ENCODE results near the gene MCM3.

MCM3 gene

DNA sequence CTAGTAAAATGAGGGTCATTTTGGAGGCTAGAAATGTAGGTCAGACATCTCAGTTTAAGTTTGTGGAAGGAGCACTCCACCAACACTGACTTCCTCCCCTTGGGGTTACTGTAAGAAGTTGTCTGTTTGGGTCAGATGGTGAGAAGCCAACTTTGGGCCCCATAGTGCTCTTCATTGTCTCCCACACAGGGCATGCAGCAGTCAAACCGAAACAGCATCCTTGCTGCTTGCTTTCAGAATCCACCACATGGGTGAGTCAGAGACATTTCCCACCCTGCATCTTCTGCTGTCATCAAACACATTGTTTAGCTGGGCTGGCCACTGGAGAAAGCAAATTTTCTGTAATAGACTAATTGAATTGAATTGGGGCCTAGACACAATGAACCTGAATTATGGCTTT lies 57.0 kb downstream of the MCM3 start:
- no peak for DNase-seq (ENCODE audit: low read depth)

DNA sequence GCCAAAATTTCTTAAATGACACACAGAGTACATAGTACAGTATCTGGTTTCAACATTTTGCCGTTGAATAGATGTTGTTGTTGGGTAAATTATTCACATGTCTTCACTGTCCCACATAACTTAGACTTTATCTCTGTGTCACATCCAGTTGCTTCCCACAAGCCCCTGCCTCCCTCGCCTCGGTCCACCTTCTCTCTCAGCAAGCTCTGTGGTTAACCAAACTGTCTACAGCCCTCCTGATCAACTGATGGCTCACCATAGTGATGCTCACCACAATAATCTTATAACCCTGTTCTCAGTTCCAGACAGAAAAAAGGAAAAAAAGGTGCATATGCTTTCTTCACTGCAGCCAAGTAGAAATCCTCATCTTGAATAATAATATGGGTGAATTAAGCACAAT lies 63.2 kb downstream of the MCM3 start:
- DNase-seq (ENCODE audit: low read depth): no peak
- no peak overlapping the region for H3K4me3 ChIP-seq (ENCODE audit: control insufficient read depth, low read depth, low read length)
- TF ChIP-seq, protein P1, sequence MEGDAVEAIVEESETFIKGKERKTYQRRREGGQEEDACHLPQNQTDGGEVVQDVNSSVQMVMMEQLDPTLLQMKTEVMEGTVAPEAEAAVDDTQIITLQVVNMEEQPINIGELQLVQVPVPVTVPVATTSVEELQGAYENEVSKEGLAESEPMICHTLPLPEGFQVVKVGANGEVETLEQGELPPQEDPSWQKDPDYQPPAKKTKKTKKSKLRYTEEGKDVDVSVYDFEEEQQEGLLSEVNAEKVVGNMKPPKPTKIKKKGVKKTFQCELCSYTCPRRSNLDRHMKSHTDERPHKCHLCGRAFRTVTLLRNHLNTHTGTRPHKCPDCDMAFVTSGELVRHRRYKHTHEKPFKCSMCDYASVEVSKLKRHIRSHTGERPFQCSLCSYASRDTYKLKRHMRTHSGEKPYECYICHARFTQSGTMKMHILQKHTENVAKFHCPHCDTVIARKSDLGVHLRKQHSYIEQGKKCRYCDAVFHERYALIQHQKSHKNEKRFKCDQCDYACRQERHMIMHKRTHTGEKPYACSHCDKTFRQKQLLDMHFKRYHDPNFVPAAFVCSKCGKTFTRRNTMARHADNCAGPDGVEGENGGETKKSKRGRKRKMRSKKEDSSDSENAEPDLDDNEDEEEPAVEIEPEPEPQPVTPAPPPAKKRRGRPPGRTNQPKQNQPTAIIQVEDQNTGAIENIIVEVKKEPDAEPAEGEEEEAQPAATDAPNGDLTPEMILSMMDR (IDR thresholded peaks at IDR 0.05; ENCODE audit: control insufficient read depth, insufficient read depth, low read depth, low read length, missing control alignments): no peak

More for the DNA sequence above, 57.0 kb downstream of the MCM3 start:
- H3K4me3 ChIP-seq (ENCODE audit: control insufficient read depth, low read depth, low read length): no peak overlapping the region
- TF ChIP-seq, protein P1 (IDR thresholded peaks at IDR 0.05; ENCODE audit: control insufficient read depth, insufficient read depth, low read depth, low read length, missing control alignments): no peak

DNA sequence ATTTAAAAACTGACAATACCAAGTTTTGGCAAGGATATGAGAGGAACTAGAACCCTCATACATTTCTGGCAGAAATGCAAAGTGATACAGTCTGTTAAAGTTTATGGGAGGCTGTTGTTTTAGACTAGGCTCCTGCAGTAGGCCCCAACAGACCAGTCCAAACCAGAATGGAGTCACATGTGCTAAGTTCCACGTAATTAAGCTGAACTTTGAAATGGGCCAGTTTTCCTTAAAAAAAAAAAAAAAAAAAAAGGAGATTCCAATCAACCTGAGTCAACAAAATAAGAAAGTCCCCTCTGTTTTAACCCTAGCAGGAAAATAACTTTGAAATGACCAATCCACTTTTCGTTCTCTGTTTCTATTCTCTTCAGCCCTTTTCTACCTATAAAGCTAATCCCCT lies 66.8 kb downstream of the MCM3 start:
- no peak for DNase-seq (ENCODE audit: low read depth)

DNA sequence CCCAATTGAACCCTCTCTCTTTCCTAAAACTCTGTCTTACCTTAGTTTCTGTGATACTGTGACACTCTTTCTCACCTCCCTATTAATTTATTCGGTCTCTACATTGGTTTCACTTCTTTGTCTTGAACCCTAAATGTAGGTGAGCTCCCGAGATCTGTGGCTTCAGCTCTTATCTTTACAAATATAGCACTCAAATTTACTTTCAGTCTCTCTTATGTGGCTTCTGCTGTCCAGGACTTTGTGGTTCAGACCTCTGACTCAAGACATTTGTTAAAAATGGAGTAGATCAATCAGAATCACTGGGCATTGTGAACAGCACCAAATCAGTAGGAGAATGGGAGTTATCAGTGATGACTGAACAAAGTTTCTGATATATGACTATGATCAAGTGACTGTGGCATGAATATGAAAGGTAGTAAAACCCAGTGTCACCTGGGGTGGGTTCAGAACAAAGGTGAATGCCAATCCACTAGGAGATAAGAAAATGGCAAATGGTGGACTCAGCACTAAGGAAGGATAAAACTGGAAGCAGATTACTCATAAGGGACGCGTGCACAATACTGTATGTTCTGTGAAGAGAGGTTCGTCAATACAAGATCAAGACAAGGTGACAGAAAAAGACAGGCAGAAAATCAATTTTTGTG lies 67.5 kb downstream of the MCM3 start:
- TF ChIP-seq, protein P1 (IDR thresholded peaks at IDR 0.05; ENCODE audit: control insufficient read depth, insufficient read depth, low read depth, low read length, missing control alignments): no peak
- no peak overlapping the region for H3K4me3 ChIP-seq (ENCODE audit: control insufficient read depth, low read depth, low read length)
- DNase-seq (ENCODE audit: low read depth): no peak

More for the DNA sequence above, 66.8 kb downstream of the MCM3 start:
- H3K4me3 ChIP-seq (ENCODE audit: control insufficient read depth, low read depth, low read length): no peak overlapping the region
- TF ChIP-seq, protein P1 (IDR thresholded peaks at IDR 0.05; ENCODE audit: control insufficient read depth, insufficient read depth, low read depth, low read length, missing control alignments): no peak

DNA sequence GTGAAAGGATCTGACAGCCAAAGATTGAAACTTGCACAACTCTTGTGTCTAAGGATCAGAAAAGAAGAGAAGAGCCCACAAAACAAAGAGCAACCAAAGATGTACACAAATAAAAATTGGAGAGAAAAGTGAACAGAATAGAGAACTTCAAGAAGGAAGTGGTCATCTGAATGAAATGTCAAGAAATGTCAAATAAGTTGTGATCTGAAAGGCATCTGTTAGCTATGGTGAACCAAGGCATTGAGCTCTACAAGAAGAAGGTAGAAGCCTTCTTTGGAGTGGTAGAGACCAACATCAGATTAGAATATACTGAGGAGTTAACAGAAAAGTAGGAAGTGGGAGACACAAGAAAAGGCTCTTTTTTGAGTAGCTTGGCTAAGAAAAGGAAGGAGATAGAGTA lies 68.8 kb downstream of the MCM3 start:
- DNase-seq (ENCODE audit: low read depth): no peak
- H3K4me3 ChIP-seq (ENCODE audit: control insufficient read depth, low read depth, low read length): no peak overlapping the region
- TF ChIP-seq, protein P1 (IDR thresholded peaks at IDR 0.05; ENCODE audit: control insufficient read depth, insufficient read depth, low read depth, low read length, missing control alignments): no peak

Measured in AG09309 (cell line).